MM.1S (cell line): Measurements from ENCODE around the gene ZNF853.

Source experiments
- EZH2 ChIP-seq: fragments of 300-600 bp; sonication (generic); optimal IDR thresholded peaks from 2 replicates; pipeline ENCODE3; 2017; ENCODE audit warnings: low read depth, mild to moderate bottlenecking, antibody characterized with exemption, low read length, mixed read lengths
- EZH2phosphoT487 ChIP-seq: fragments of 300-600 bp; sonication (generic); IDR thresholded peaks from 2 replicates; pipeline ENCODE4 v1.6.1; 2018; ENCODE audit warnings: antibody characterized with exemption, low read length
- TF ChIP-seq, protein P1 (sequence below): fragments of 300-600 bp; sonication (generic); IDR thresholded peaks from 2 replicates; pipeline ENCODE4 v1.5.1; 2016; ENCODE audit warnings: antibody characterized with exemption, low read length, mixed read lengths

DNA sequence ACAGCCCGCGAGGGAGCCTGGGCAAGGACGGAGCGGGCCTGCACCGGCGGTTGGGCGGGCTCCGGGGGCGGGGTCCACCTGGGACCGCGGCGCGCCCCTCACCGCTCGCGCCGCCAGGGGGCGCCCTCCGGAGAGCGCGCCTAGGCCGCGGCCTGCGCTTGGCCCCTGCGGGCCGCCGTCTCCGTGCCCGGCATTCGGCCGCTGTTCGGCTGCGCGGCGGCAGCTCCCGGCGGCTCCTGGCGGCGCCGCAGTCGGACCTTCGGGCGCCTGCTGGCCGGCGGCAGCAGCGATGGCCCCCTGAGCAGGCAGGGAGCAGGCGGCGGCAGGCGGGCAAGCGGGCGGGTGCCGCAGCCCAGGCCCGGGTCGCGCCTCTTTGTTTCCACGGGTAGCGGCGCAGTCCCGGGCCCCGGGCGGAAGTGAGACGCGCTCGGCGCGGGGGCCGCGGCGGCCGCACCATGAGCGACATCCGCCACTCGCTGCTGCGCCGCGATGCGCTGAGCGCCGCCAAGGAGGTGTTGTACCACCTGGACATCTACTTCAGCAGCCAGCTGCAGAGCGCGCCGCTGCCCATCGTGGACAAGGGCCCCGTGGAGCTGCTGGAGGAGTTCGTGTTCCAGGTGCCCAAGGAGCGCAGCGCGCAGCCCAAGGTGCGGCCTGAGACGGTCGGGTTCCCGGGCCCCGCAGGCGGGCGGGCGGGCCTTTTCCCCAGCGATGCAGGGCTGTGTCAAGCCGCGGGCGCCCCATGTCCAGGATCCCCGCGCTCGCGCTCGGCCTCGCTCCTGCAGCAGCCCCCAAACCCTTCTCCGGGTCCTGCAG lies 25.4 kb upstream of the ZNF853 start, which contains the start of gene INTS15:
- TF ChIP-seq, protein P1, sequence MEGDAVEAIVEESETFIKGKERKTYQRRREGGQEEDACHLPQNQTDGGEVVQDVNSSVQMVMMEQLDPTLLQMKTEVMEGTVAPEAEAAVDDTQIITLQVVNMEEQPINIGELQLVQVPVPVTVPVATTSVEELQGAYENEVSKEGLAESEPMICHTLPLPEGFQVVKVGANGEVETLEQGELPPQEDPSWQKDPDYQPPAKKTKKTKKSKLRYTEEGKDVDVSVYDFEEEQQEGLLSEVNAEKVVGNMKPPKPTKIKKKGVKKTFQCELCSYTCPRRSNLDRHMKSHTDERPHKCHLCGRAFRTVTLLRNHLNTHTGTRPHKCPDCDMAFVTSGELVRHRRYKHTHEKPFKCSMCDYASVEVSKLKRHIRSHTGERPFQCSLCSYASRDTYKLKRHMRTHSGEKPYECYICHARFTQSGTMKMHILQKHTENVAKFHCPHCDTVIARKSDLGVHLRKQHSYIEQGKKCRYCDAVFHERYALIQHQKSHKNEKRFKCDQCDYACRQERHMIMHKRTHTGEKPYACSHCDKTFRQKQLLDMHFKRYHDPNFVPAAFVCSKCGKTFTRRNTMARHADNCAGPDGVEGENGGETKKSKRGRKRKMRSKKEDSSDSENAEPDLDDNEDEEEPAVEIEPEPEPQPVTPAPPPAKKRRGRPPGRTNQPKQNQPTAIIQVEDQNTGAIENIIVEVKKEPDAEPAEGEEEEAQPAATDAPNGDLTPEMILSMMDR, result peak; percentile 28; the same call in 1 of the 2 replicates
- no peak for TF ChIP-seq EZH2phosphoT487
- no peak for TF ChIP-seq EZH2
